Fibroblast of gingiva (primary cell): Measurements from ENCODE around the gene RPS6KB2.

Source experiments
- DNase-seq: peaks from one replicate; pipeline ENCODE4 v3.0.0-alpha.2; 2011; ENCODE audit warnings: low read depth

Gene RPS6KB2

DNA sequence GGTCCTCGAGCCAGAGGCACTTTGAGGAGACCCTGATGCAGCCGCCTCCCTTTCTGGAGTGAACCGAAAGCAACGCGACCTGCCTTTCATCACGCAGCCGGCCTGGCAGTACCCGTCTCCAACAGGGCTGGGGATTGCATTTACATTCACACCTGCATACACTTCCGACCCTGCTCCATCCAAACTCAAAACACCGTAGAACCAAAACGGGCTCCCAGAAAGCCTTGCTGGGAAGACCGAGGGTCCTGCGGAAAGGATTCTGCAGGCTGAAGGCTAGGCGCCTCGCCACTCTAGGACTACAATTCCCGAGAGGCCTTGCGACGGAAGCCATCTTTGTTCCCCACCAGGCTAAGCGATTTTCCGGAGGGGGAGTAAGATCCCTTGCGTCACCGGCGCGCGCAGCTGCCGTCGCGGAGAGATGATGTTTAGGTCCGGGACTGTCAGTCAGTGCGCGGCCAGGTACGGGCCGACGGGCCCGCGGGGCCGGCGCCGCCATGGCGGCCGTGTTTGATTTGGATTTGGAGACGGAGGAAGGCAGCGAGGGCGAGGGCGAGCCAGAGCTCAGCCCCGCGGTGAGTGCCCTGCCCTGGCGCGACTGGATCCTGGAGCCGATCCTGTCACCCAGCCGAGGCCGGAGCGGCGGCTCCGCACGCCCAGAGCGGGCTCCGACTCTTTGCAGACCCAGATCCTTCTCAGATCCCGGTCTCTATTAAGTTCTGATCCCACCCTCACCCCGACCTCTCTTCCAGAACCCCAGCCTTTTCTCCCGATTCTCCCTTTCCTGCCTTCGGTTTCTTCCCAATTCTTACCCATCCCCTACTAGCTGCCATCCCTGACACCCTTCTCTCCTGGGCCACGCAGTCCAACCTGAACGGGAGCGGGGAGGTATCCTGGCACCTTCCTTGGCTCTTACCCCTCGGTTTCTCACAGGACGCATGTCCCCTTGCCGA, at the start of gene RPS6KB2:
TSS of gene RPS6KB2 (plus strand) at position 443 of the 950 bp plus-strand sequence. CDS start at position 495, 52 bp downstream.
- DNase-seq: peak; percentile 97

DNA sequence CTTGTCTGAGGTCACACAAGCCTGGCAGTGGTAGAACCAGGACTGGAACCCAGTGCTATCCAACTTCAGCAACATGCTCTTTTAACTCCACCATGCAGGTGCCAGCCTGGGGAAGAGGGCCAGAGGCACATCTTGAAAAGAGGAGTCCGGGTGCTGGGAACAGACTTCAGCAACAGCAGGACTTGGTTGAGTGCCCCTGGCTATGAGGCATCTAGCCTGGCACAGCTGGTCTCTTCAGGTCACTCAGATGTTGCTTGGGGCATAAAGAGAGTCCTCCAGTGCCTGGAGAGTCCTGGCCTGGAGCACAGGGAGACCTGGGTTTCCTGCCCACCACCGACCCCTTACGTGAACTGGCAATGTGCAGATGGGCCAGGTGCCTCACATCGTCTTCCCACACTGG, 49.8 kb upstream of the RPS6KB2 start:
- no peak for DNase-seq

DNA sequence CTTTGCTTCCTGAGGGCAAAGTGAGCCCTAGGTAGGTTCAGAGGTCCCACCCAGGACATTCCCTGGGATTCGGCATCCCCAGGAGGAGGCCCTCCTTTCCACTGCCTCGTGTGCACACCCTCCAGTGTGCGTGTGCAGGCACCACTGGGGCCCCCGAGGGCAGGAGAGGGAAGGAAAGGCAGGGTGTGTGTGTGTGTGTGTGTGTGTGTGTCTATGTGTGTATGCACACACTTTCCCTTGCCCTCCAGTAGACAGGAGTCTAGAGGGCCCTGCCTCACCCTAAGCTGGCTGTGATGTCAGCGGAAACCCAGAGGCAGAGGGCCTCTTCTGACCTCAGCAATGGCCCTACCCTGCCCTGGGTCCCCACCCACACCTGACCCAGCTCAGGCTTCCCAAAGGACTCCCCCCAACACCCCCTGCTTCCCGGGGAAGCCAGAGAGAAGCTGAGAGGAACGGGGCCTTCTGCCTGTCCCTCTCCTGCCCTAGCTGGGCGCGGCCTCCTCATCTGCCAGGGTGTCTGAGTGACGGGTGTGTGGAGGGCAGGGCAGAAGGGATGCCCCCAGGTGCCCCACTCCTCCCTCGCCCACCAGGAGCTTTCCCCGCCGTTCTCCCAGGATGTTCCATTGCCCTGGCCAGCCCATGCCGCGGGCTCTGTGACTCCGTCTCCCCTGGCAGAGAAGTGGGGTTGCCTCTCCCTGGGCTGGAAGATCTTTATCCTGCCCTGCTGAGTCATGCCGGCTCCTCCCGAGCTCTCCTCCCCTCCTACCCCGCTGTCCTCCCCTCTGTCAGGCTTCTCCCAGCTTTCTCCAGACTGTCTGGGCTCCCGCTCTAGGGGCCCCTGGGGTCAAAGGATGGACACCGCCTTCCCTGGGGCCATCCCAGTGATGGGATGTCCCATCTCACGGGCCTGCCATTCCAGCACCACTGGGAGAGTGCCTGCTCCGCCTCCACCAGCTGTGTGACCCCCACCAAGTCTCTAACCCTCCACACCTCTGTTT, 48.9 kb upstream of the RPS6KB2 start:
- DNase-seq: peak; percentile 50

DNA sequence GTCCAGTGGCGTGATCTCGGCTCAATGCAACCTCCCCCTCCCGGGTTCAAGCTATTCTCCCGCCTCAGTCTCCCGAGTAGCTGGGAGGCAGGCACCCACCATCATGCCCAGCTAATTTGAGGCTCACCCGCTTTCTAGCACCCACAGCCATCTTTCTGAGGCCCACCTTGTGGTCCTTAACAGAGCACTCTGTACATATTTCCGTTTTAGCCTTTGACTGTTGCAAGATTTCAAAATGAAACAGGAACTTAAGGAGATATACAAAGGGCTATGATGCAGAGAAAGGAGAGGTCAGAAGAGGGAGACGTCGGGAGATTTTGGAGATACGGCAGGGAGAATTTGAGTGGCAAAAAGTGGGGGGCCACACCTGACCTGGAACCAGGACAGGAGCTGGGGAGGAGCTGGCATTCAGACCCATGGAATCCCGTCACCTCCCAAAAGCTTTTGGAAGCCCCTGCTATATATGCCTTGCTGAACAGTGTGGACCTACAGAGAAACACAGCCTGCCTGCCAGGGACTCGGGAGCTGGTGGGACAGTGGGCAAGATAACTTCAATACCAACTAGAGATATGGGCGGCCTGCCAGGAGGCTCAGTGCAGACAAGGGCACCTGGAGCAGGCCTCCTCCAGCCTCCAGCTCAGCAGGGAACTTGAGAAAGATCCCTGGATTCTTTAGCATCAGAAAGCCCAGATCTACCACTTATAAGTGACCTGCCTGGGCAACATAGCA, 46.9 kb upstream of the RPS6KB2 start:
- DNase-seq: no peak

DNA sequence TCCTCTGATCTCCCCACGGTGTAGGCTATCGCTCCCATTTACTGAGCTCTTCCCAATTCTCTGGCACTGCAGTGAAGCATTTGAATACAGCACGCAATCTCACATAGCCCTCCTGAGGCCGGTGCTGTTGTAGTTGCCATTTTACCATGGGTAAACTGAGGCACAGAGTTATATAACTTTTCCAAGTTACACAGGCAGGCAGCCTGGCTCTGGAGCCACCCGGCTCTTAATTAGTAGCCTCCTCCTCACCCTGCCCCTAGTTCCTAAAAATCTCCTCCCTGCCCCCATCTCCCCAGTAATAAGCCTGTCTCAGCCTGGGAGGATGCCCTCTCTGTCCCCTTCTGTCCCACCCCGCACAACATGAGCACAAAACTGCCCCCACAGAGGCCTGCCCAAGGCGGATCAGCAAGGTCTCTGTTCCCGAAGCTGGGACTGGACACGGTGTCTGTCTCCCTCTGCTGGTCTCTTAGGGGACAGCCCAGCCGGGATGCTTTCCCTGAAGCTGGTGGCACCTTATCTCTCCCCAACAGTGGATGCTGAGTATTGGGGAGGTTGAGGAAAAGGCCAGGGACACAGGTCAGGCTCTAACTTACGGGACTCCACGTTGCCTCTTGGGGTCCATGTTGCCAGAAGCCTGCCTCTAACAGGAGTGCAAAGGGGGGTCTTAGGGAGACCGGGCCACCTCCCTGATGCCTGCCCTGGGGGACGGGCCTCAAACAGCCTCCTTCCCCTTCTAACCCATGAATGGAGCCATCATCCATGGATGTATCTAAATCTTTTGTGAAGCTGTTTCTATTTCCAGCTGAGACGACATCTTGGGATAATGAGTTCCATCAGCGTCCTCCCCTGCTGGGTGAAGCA, 45.8 kb upstream of the RPS6KB2 start:
- peak; percentile 58 for DNase-seq

DNA sequence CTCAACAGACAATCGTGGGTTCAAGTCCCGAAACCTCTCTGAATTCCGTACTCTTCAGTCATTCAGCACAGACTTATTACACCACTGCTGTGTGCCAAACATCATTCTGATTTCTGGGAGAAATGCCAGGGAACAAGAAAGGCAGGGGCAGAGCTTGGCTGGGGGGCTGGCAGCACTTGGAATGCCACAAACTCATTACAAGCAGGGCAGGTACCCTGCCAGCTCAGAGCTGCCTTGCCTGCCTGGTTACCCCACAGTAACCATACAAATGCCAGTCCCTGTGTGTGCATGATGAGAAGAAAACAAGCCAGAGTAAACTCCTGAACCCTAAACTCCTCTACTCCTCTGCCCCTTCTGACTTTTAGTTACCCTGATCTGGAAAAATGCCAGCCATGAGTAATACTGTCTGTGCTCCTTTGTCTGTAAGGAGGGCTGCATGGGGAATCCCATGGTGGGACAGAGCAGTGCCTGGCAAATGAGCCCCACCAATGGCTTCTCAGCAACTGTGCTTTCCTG, 43.4 kb upstream of the RPS6KB2 start:
- peak; percentile 59 for DNase-seq

DNA sequence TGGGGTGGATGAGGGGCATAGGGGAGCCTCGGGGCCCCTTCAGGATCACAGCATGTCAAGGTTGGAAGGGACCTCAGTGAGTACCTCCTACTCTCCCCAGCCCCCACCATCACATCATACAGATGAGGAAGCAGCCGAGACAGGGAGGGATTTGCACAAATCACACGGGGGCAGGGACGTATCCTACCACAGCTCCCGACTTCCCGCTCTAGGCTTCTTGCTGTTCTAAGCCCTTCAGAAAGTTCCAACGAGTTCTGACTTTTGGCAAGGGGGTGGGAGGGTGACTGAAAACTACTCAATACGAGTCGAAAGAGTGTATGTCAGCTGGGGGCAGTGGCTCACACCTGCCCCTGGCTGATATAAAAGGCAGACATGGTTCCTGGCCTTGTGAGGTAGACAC, 41.2 kb upstream of the RPS6KB2 start:
- no peak for DNase-seq

DNA sequence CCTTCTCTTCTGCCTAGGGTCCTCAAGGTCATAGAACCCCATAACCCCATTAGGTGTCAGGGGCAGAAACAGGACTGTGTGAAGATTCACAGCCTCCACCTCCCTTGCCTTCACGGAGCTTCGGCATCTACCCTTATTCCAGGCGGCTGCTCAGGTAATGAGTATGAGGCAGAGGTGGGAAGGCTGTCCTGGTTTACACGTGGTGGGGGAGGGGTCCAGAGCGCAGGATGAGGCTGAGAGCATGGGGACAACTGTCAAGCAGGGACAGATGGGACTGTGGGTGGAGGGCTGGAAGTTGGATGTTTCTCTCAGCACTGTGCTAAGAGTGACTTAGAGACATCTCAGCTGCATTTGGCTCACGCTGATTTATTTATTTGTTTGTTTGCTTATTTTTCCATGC, 40.8 kb upstream of the RPS6KB2 start:
- no peak for DNase-seq

DNA sequence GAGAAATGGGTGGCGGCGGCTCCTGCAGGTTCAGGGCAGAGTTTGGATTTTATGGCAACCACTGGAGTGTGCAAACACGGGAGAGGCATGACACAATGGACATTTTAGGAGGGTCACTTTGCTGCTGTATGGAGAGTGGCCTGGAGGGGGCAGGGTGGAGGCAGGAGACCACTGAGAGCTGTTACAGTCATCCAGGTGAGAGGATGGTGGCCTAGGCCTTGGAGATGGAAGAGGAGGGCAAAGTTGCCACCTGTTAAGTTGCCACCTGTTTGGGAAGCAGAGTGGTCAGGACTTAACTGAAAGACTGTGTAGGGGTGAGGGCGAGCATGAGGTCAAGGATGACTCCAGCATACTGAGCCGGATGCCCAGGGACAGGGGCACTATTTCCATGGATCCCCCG, 38.8 kb upstream of the RPS6KB2 start:
- DNase-seq: no peak

DNA sequence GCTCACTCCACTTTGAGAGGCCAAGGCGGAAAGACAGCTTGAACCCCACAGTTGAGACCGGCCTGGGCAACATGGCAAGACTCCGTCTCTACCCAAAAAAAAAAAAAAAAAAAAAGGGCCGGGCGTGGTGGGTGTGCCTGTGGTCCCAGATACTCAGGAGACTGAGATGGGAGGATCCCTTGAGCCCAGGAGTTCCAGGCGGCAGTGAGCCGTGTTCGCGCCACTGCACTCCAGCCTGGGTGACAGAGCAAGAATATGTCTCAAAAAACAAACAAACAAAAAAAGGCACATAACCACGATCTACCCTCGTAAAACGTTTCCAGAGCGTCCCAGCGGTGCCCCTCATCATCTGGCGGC, 37.4 kb upstream of the RPS6KB2 start:
- DNase-seq: no peak

DNA sequence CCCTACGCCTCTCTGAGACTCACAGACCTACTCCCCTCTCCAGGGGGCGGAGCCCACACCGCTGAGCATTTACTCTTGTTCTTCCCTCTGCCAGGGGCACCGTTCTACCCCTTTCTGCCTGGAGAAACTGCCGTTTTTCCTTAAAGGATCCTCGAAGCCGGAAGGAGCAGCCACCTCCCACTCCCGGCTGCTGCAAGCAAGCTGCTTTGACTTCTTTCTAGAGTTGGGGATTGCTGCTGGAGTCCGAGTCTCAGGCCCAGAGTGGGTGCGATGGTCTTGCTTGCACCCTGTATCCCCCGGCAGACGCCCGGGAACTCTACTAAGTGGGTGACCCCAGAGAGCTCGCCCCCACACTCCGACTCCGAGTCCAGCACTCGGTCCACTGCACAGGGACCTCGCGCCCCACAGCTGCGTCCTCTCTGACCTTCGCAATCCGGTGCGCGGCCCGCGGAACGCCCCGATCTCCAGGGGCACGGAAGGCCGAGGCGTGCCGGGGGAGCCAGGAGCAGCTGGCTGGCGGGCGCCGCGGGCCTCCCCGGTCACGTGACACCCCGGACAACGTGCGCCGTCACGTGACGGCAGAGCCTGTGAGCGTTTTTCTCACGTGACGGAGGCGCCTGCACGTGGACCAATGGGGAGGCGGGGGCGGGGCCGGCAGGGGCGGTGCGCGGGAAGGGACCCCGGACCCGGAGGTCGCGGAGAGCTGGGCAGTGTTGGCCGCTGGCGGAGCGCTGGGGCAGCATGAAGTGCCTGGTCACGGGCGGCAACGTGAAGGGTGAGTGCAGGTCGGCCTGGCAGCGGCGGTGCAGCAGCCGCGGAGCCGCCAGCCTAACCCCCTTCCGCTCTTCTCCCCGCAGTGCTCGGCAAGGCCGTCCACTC, 36.8 kb upstream of the RPS6KB2 start, which contains the start of gene RAD9A:
TSS of gene RAD9A (plus strand) at position 683 of the 879 bp plus-strand sequence. CDS start at position 742, 59 bp downstream.
- peak; percentile 90 for DNase-seq

DNA sequence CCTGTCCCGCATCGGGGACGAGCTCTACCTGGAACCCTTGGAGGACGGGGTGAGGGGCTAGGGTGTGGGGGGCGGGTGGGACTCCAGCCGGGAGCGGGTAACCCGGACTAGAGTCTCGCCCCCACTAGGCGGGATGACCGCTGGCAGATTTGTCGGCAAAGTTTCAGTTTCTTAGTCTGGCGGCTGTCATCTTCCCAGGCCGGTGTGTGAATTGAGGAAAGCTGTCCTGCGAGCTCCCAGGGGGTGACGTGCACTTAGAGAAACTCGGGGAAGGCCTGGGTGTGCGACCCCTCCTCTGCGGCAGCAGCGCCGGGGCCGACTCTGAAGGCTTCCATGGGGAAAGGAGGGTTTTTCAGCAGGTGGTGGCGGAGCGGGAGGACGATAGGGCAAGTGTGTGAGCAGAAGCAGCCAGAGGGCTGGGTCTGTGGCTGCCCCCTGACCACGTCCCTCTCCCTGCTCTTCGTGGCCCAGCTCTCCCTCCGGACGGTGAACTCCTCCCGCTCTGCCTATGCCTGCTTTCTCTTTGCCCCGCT, 36.0 kb upstream of the RPS6KB2 start:
- DNase-seq: no peak

DNA sequence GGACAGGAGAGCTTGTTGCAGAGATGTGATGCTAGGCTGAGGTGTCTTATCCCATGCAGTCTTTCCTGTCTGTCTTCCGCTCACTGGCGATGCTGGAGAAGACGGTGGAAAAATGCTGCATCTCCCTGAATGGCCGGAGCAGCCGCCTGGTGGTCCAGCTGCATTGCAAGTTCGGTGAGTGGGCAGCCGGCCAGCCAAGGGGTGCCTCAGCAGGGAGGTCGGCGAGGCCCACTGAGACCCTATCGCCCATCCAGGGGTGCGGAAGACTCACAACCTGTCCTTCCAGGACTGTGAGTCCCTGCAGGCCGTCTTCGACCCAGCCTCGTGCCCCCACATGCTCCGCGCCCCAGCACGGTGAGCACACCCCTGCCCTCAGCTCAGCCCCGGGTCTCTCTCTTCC, 34.9 kb upstream of the RPS6KB2 start:
- DNase-seq: no peak

DNA sequence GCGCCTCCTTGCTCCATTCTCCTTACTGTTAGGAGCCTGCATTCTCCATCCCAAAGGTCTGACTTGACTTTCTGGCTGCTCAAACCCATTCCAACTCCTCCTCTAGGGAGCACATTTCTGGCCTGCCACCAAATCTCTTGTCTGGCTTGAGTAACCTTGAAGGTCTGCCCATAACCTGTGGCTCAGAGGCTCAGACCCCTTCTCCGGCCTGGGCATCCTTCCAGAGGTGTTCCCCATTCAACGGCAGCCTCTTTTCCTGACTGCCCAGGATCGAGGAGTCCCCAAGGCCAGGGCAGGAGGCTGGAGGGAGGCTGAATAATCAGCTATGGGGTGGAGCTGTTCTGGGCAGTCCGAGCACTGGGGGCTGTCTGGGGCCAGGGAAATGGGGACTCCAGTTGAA, 34.3 kb upstream of the RPS6KB2 start:
- DNase-seq: no peak

DNA sequence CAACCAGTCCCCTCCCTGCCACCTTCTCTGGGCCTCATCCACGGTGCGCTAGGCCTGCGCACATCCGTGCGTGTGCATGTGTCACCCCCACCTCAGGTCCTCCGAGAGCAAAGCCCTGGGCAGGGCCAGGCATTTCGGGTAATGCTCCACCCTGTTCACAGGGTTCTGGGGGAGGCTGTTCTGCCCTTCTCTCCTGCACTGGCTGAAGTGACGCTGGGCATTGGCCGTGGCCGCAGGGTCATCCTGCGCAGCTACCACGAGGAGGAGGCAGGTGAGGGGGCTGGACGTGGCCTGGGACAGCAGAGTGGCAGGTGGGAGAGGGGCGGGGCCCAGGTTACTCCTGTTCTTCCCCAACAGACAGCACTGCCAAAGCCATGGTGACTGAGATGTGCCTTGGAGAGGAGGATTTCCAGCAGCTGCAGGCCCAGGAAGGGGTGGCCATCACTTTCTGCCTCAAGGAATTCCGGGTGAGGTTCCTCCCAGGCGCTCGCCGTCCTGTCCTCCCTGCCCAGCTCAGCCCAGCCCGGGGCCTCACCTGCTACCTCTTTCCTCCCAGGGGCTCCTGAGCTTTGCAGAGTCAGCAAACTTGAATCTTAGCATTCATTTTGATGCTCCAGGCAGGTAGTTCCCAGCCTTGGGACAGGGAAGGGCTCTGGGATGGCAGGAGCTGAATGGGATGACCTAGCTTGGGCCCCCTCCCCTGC, 32.6 kb upstream of the RPS6KB2 start:
- no peak for DNase-seq

DNA sequence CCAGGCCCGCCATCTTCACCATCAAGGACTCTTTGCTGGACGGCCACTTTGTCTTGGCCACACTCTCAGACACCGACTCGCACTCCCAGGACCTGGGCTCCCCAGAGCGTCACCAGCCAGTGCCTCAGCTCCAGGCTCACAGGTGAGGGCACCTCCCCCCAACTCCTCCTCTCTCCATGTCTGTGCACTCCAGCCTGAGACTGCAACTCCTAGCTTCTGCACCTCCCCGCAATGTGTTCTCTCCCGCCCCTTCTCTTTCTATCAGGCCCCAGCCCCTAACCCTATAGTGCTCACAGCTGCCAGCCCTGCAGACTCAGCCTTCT, 32.1 kb upstream of the RPS6KB2 start:
- DNase-seq: no peak

DNA sequence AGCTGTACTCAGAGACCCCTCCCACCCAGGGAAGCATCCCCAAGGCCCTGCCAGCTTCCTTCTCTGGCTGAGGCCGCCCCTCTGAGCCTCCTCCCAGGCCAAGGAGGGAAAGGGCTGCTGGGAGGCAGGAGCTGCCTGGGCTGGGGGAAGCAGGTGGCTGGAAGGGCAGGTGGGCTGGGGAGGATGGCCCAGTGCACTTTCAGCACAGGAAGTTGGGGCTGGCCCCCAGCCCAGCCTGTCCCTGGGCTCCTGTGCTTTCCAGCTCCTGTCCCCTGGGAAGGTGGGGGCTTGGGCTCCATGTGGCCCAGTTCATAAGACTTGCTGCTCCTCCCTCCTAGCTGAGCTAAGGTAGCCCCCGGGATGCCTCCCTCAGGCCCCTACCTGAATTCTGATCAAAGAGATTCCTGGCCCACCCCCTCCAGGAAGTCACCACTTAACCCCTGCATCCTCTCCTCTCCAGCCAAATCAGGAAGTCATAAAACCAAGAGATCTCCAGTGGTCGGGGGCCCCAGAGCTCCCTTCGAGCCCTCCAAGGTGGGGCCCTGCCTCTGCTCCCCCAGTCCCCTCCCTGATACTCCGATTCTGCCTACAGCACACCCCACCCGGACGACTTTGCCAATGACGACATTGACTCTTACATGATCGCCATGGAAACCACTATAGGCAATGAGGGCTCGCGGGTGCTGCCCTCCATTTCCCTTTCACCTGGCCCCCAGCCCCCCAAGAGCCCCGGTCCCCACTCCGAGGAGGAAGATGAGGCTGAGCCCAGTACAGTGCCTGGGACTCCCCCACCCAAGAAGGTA, 31.5 kb upstream of the RPS6KB2 start:
- DNase-seq: no peak

DNA sequence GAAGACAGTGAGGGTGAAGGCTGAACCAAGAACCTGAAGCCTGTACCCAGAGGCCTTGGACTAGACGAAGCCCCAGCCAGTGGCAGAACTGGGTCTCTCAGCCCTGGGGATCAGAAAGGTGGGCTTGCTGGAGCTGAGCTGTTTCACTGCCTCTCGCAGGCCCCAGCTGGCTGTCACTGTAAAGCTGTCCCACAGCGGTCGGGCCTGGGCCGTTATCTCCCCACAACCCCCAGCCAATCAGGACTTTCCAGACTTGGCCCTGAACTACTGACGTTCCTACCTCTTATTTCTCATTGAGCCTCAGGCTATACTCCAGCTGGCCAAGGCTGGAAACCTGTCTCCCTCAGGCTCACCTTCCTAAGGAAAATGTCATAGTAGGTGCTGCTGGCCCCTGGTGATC, 30.8 kb upstream of the RPS6KB2 start:
- no peak for DNase-seq
